Right lobe of liver (tissue), 6 donors: ENCODE measurements around the gene CTNND2. TPM values are rescaled to one million over a fixed set of nuclear protein-coding genes. Genes with fewer than 3 reads are reported as not detected.

Experiments used
- ATAC-seq, 4 donors: fragments of 200-7000 bp; cut with Tn5 transposase; one replicate each; pipeline ENCODE4 v1.9.1; 2020; ENCODE audit warnings: mild to moderate bottlenecking in 4 of 4, moderate library complexity in 4 of 4
- DNase-seq, 3 donors: peaks; one replicate each; pipeline ENCODE4 v3.0.0-alpha.2; 2020
- H3K27ac ChIP-seq, 3 donors: fragments of 200-600 bp; one replicate each; pipeline ENCODE4 v1.8.0; 2022
- H3K27me3 ChIP-seq, 2 donors: fragments of 200-600 bp; one replicate each; pipeline ENCODE4 v1.8.0; 2022
- H3K36me3 ChIP-seq, 4 donors: fragments of 200-600 bp; sonication (generic) in 1 of 4; one replicate each; pipeline versions ENCODE4 v1.5.1 to v1.8.0; 2017 to 2022; ENCODE audit warnings: control low read depth in 1 of 4
- H3K4me1 ChIP-seq, 4 donors: fragments of 200-600 bp; sonication (generic) in 1 of 4; one replicate each; pipeline versions ENCODE4 v1.5.1 to v1.8.0; 2017 to 2022; ENCODE audit warnings: control low read depth in 1 of 4
- H3K4me3 ChIP-seq, 3 donors: fragments of 200-600 bp; one replicate each; pipeline ENCODE4 v1.8.0; 2022
- H3K9me3 ChIP-seq, 4 donors: fragments of 200-600 bp; sonication (generic) in 1 of 4; one replicate each; pipeline versions ENCODE4 v1.5.1 to v1.8.0; 2017 to 2022; ENCODE audit warnings: control low read depth in 1 of 4
- CTCF ChIP-seq, 4 donors: fragments of 200-600 bp in 3 of 4; fragments of 450-650 bp in 1 of 4; IDR thresholded peaks; one replicate each; pipeline versions ENCODE4 v1.5.1 to v1.8.0; 2016 to 2022; ENCODE audit warnings: antibody characterized with exemption in 4 of 4, mild to moderate bottlenecking in 2 of 4
- POLR2A ChIP-seq: fragments of 450-650 bp; IDR thresholded peaks from one replicate; pipeline ENCODE4 v1.6.1; 2017; ENCODE audit warnings: antibody characterized with exemption, mild to moderate bottlenecking
- WGBS: methylation state at CpG from one replicate; pipeline ENCODE4 v1.1.6; 2018; ENCODE audit warnings: low coverage, low lambda C conversion rate; ENCODE audit not compliant: insufficient coverage; ENCODE audit errors: missing lambda C conversion rate; 5-methylcytosine and 5-hydroxymethylcytosine counted together
- intact Hi-C, 2 donors: fragments of 100-400 bp; cut with DNase I; formaldehyde crosslinking; loops; one replicate each; pipeline versions ENCODE4 v1.11.2 to v1.14.1; 2022
- total RNA-seq, 6 experiments: library from RNA; depleted of rRNA in 2 of 6; stranded (reverse); fragments of >200 nt in 2 of 6; fragmentation: NEBNext Ultra II Directional in 3 of 6; extraction: Animal tissue kit (Norgen Biotek cat#: 25700) in 3 of 6; gene quantifications; one replicate each; pipeline versions ENCODE4 v1.1.0 to v1.2.4, GENCODE V29; 2016 to 2023
- donor health status: DM: no; HTN: yes; CAD: no.
- donor health status: DM: no; HTN: no; CAD: no.
- donor health status: DM: no; HTN: no; CAD: no.
- donor health status: DM: no; HTN: yes; CAD: no.
- donor health status: DM: no; HTN: yes; CAD: no.

The CTNND2 gene
- total RNA-seq, 6 experiments from 2014 or later: 0.06 to 1.5 (median 1.1) TPM

- DNase-seq: no peak
- 64% methylated on average over 5 of the region's 5 CpGs for WGBS
- Histone ChIP-seq H3K27ac (no peak overlapping the region), H3K36me3 (no peaks in the 10 kb centered on the region), H3K9me3 (no peaks in the 10 kb centered on the region), H3K27me3 (no peaks in the 10 kb centered on the region), H3K4me3 (no peak overlapping the region), H3K4me1 (no peaks in the 10 kb centered on the region)
- ATAC-seq: no peak
- TF ChIP-seq CTCF (IDR thresholded peaks at IDR 0.05) (no peak), POLR2A (no peak)
- intact Hi-C loops: no loop called here
Measured at GRCh38 chr5:11222169-11222568, 682.1 kb downstream of the CTNND2 start.

- DNase-seq (no peak), ATAC-seq (no peak)
- WGBS: 61% methylated on average over 7 of the region's 7 CpGs
- Histone ChIP-seq H3K4me1 (no peaks in the 10 kb centered on the region), H3K36me3 (no peaks in the 10 kb centered on the region), H3K9me3 (no peaks in the 10 kb centered on the region), H3K27ac (no peak overlapping the region), H3K27me3 (no peaks in the 10 kb centered on the region), H3K4me3 (no peak overlapping the region)
- intact Hi-C loops: no loop called here
- no peak for TF ChIP-seq CTCF (IDR thresholded peaks at IDR 0.05)
- no peak for TF ChIP-seq POLR2A
Measured at GRCh38 chr5:11214864-11215644, 689.2 kb downstream of the CTNND2 start.

GRCh38 chr5:11212706-11213105 lies 691.5 kb downstream of the CTNND2 start:
- TF ChIP-seq POLR2A (no peak), CTCF (IDR thresholded peaks at IDR 0.05) (no peak)
- H3K9me3 ChIP-seq: no peaks in the 10 kb centered on the region
- intact Hi-C loops: no loop called here
- H3K36me3 ChIP-seq: no peaks in the 10 kb centered on the region
- H3K4me3 ChIP-seq: no peak overlapping the region
- ATAC-seq (no peak), DNase-seq (no peak)
- no peaks in the 10 kb centered on the region for H3K4me1 ChIP-seq
- no peak overlapping the region for H3K27ac ChIP-seq
- no peaks in the 10 kb centered on the region for H3K27me3 ChIP-seq
- WGBS: 73% methylated on average over 3 of the region's 3 CpGs

GRCh38 chr5:11197726-11198125 lies 706.5 kb downstream of the CTNND2 start:
- intact Hi-C loops: no loop called here
- H3K4me3 ChIP-seq: no peak overlapping the region
- 66% methylated on average over 4 of the region's 4 CpGs for WGBS
- no peaks in the 10 kb centered on the region for H3K4me1 ChIP-seq
- H3K27ac ChIP-seq: no peak overlapping the region
- no peaks in the 10 kb centered on the region for H3K36me3 ChIP-seq
- TF ChIP-seq CTCF (IDR thresholded peaks at IDR 0.05) (no peak), POLR2A (no peak)
- no peak for DNase-seq
- no peaks in the 10 kb centered on the region for H3K27me3 ChIP-seq
- ATAC-seq: no peak
- no peaks in the 10 kb centered on the region for H3K9me3 ChIP-seq
